IMR-90 (cell line): ENCODE data around the gene PCDHGB6. TPM values are rescaled to one million over a fixed set of nuclear protein-coding genes. Genes with fewer than 3 reads are reported as not detected.

Experiments
- ATAC-seq: fragments of 200-7000 bp; cut with Tn5 transposase; 2 replicates; pipeline ENCODE4 v1.9.1; 2020; ENCODE audit warnings: low read depth, mild to moderate bottlenecking, moderate library complexity
- BruUV-seq: library from RNA; stranded (reverse); fragments of 400-500 nt; replicated peaks from 2 replicates; lab custom pipeline; 2021; lab: Mats Ljungman, UMichigan
- CTCF ChIA-PET: fragments of 300-600 bp; formaldehyde crosslinking; extraction: SDS; loops from one replicate; lab custom pipeline; 2021; ENCODE audit warnings: antibody characterized with exemption; lab: Yijun Ruan, JAX
- POLR2A ChIA-PET: fragments of 300-600 bp; sonication (Branson Sonifier 250); formaldehyde crosslinking; loops from one replicate; lab custom pipeline; 2022; ENCODE audit warnings: antibody characterized with exemption; ENCODE audit not compliant: unreplicated experiment; lab: Charles Lee
- DNase-seq: peaks from one replicate; pipeline ENCODE4 v3.0.0; 2013
- H2AFZ ChIP-seq: replicated peaks from 2 replicates; pipeline ENCODE3; 2013; ENCODE audit warnings: low read length, mild to moderate bottlenecking; ENCODE audit not compliant: poor library complexity
- H2AK5ac ChIP-seq: 2 replicates; pipeline ENCODE4 v1.6.1; 2013; ENCODE audit warnings: low read depth, low read length, inconsistent platforms
- H2AK9ac ChIP-seq: replicated peaks from 2 replicates; pipeline ENCODE3; 2013; ENCODE audit warnings: mild to moderate bottlenecking, low read depth, low read length, moderate library complexity; ENCODE audit not compliant: poor library complexity
- H2BK120ac ChIP-seq: 2 replicates; pipeline ENCODE4 v1.6.1; 2013; ENCODE audit warnings: low read depth, low read length, inconsistent platforms
- H2BK15ac ChIP-seq: 3 replicates; pipeline ENCODE4 v1.6.1; 2013; ENCODE audit warnings: low read depth, low read length, inconsistent platforms
- H2BK20ac ChIP-seq: 2 replicates; pipeline ENCODE4 v1.6.1; 2013; ENCODE audit warnings: low read depth, mild to moderate bottlenecking, inconsistent platforms, low read length, moderate library complexity
- H2BK5ac ChIP-seq: 2 replicates; pipeline ENCODE4 v1.6.1; 2013; ENCODE audit warnings: mild to moderate bottlenecking, low read depth, low read length, inconsistent platforms; ENCODE audit not compliant: poor library complexity, severe bottlenecking
- H3K14ac ChIP-seq: replicated peaks from 2 replicates; pipeline ENCODE4 v1.6.1; 2013; ENCODE audit warnings: low read depth, low read length, inconsistent platforms
- H3K18ac ChIP-seq: 2 replicates; pipeline ENCODE4 v1.6.1; 2013; ENCODE audit warnings: low read depth, low read length, control low read depth
- H3K23ac ChIP-seq: 2 replicates; pipeline ENCODE4 v1.6.1; 2013; ENCODE audit warnings: low read depth, low read length, inconsistent platforms
- H3K27ac ChIP-seq: 2 replicates; pipeline ENCODE4 v1.5.1; 2013; ENCODE audit warnings: mild to moderate bottlenecking, control low read depth, low read length; ENCODE audit not compliant: insufficient read depth
- H3K27me3 ChIP-seq: 2 replicates; pipeline ENCODE4 v1.6.1; 2013; ENCODE audit warnings: low read length; ENCODE audit not compliant: control insufficient read depth, insufficient read depth
- H3K36me3 ChIP-seq: 2 replicates; pipeline ENCODE4 v1.6.1; 2013; ENCODE audit warnings: low read length, mixed read lengths; ENCODE audit not compliant: control insufficient read depth, insufficient read depth
- H3K4ac ChIP-seq: 2 replicates; pipeline ENCODE4 v1.6.1; 2013; ENCODE audit warnings: low read depth, low read length, inconsistent platforms
- H3K4me1 ChIP-seq: 2 replicates; pipeline ENCODE4 v1.6.1; 2013; ENCODE audit warnings: low read length, mixed read lengths; ENCODE audit not compliant: control insufficient read depth, insufficient read depth
- H3K4me2 ChIP-seq: 2 replicates; pipeline ENCODE4 v1.6.1; 2013; ENCODE audit warnings: low read depth, mild to moderate bottlenecking, control low read depth, low read length, moderate library complexity
- H3K4me3 ChIP-seq: 2 replicates; pipeline ENCODE4 v1.5.1; 2013; ENCODE audit warnings: low read depth, mild to moderate bottlenecking, control low read depth, low read length, moderate library complexity; ENCODE audit not compliant: insufficient read depth
- H3K56ac ChIP-seq: 2 replicates; pipeline ENCODE4 v1.6.1; 2013; ENCODE audit warnings: low read length, inconsistent platforms; ENCODE audit not compliant: insufficient read depth; ENCODE audit errors: extremely low read depth
- H3K79me1 ChIP-seq, 2 experiments: 2 replicates each; pipeline ENCODE4 v1.6.1; 2013; ENCODE audit warnings: low read length in 2 of 2, inconsistent platforms in 1 of 2, low read depth in 1 of 2
- H3K9ac ChIP-seq: 2 replicates; pipeline ENCODE4 v1.6.1; 2013; ENCODE audit warnings: low read depth, low read length, control low read depth
- H3K9me1 ChIP-seq: 2 replicates; pipeline ENCODE4 v1.6.1; 2013; ENCODE audit warnings: low read length, inconsistent platforms; ENCODE audit not compliant: insufficient read depth
- H3K9me3 ChIP-seq: 2 replicates; pipeline ENCODE4 v1.6.1; 2013; ENCODE audit warnings: low read length; ENCODE audit not compliant: control insufficient read depth, insufficient read depth
- H4K20me1 ChIP-seq: 2 replicates; pipeline ENCODE4 v1.6.1; 2013; ENCODE audit warnings: low read length, inconsistent platforms; ENCODE audit not compliant: insufficient read depth
- H4K5ac ChIP-seq: 2 replicates; pipeline ENCODE4 v1.6.1; 2013; ENCODE audit warnings: mild to moderate bottlenecking, low read depth, low read length, control low read depth
- H4K8ac ChIP-seq, 2 experiments: 2 replicates each; pipeline ENCODE4 v1.6.1; 2013; ENCODE audit warnings: low read depth in 2 of 2, low read length in 2 of 2, control low read depth in 1 of 2, inconsistent platforms in 1 of 2
- H4K91ac ChIP-seq: 2 replicates; pipeline ENCODE4 v1.6.1; 2013; ENCODE audit warnings: low read depth, low read length, inconsistent platforms; ENCODE audit not compliant: insufficient read depth
- BHLHE40 ChIP-seq: fragments of 150-350 bp; IDR thresholded peaks from 2 replicates; pipeline ENCODE4 v1.6.1; 2016; ENCODE audit warnings: mild to moderate bottlenecking, low read depth, low read length
- CEBPB ChIP-seq: IDR thresholded peaks from 2 replicates; pipeline ENCODE4 v1.6.1; 2012; ENCODE audit warnings: low read depth, low read length, improper control_type of control experiment
- CHD1 ChIP-seq: IDR thresholded peaks from 2 replicates; pipeline ENCODE4 v1.6.1; 2012; ENCODE audit warnings: low read depth, low read length, improper control_type of control experiment
- CTCF ChIP-seq: conservative IDR thresholded peaks from 2 replicates; pipeline ENCODE4 v1.5.1; 2012; ENCODE audit warnings: mild to moderate bottlenecking, low read depth, low read length, improper control_type of control experiment
- ELK1 ChIP-seq: fragments of 150-350 bp; IDR thresholded peaks from 2 replicates; pipeline ENCODE4 v1.6.1; 2016; ENCODE audit warnings: low read depth, mild to moderate bottlenecking, low read length, moderate library complexity, borderline replicate concordance
- FOS ChIP-seq: fragments of 150-350 bp; IDR thresholded peaks from 2 replicates; pipeline ENCODE4 v1.6.1; 2016; ENCODE audit warnings: low read depth, low read length
- MAZ ChIP-seq: IDR thresholded peaks from 2 replicates; pipeline ENCODE4 v1.6.1; 2012; ENCODE audit warnings: low read depth, mild to moderate bottlenecking, low read length, improper control_type of control experiment, moderate library complexity, borderline replicate concordance
- MXI1 ChIP-seq: IDR thresholded peaks from 2 replicates; pipeline ENCODE4 v1.6.1; 2012; ENCODE audit warnings: low read depth, mild to moderate bottlenecking, low read length, moderate library complexity, borderline replicate concordance
- NFE2L2 ChIP-seq: fragments of 150-350 bp; IDR thresholded peaks from 2 replicates; pipeline ENCODE4 v1.6.1; 2016; ENCODE audit warnings: low read depth, mild to moderate bottlenecking, low read length
- POLR2A ChIP-seq: IDR thresholded peaks from 2 replicates; pipeline ENCODE4 v1.6.1; 2012; ENCODE audit warnings: mild to moderate bottlenecking, low read depth, low read length
- RAD21 ChIP-seq: IDR thresholded peaks from 2 replicates; pipeline ENCODE4 v1.6.1; 2012; ENCODE audit warnings: low read length, improper control_type of control experiment
- RCOR1 ChIP-seq: IDR thresholded peaks from 2 replicates; pipeline ENCODE4 v1.6.1; 2012; ENCODE audit warnings: mild to moderate bottlenecking, low read length, improper control_type of control experiment; ENCODE audit not compliant: insufficient replicate concordance
- SMC3 ChIP-seq: fragments of 150-350 bp; IDR thresholded peaks from 2 replicates; pipeline ENCODE4 v1.6.1; 2016; ENCODE audit warnings: low read depth, mild to moderate bottlenecking, antibody characterized with exemption, low read length, moderate library complexity
- USF2 ChIP-seq: fragments of 150-350 bp; IDR thresholded peaks from 2 replicates; pipeline ENCODE4 v1.6.1; 2017; ENCODE audit warnings: mild to moderate bottlenecking, antibody characterized with exemption, low read length, low read depth
- WGBS, 2 experiments: methylation state at CpG; one replicate each; pipeline versions ENCODE4 v1.1.5 to v1.1.7; 2013; ENCODE audit warnings: missing lambda C conversion rate in 2 of 2; ENCODE audit not compliant: insufficient read length in 1 of 2; ENCODE audit errors: extremely low coverage in 2 of 2; 5-methylcytosine and 5-hydroxymethylcytosine counted together
- dilution Hi-C: fragments of 300-500 bp; cut with HindIII; formaldehyde crosslinking; loops from one replicate; pipeline ENCODE4 v1.14.3; 2018; ENCODE audit warnings: low sequenced_read_pairs; ENCODE audit not compliant: unreplicated experiment
- in situ Hi-C: fragments of 300-500 bp; cut with MboI; formaldehyde crosslinking; loops from 3 replicates; pipeline ENCODE4 v1.14.3; 2019; ENCODE audit warnings: low sequenced_read_pairs, inconsistent platforms, mixed read lengths
- intact Hi-C: fragments of 100-400 bp; cut with micrococcal nuclease; formaldehyde crosslinking; loops from 2 replicates; pipeline ENCODE4 v1.10.0; 2022
- polyA plus RNA-seq, 3 experiments: library from polyadenylated mRNA; depleted of rRNA; stranded (reverse); fragments of >200 nt; gene quantifications; 2 replicates each; pipeline ENCODE4 v1.2.3, GENCODE V29; 2012; ENCODE audit warnings: low replicate concordance in 1 of 3
- total RNA-seq: library from RNA; depleted of rRNA; stranded (reverse); fragments of >200 nt; gene quantifications from 2 replicates; pipeline ENCODE4 v1.2.3, GENCODE V29; 2012

The PCDHGB6 gene
- total and polyA plus RNA-seq, 2 of the 4 experiments (the other 2 are of a cell fraction), result 1.4 to 2.2 TPM

- intact Hi-C loops, result no loop called here
- DNase-seq (no peak), ATAC-seq (no peak)
- Histone ChIP-seq H3K79me1 (peaks cover 20 to 21% of the 10 kb centered on the region in 2 experiments; a peak in 3 of 4 replicates), H3K14ac (no peak overlapping the region), H2BK20ac (no peak overlapping the region), H2BK15ac (no peak overlapping the region), H3K27me3 (no peaks in the 10 kb centered on the region), H3K9me1 (no peaks in the 10 kb centered on the region), H4K8ac (no peak overlapping the region), H3K9me3 (peaks cover 55% of the 10 kb centered on the region), H3K36me3 (peaks cover 31% of the 10 kb centered on the region), H3K4me2 (no peak overlapping the region), H3K9ac (no peak overlapping the region), H3K4ac (no peak overlapping the region), H2AK9ac (no peak overlapping the region), H2BK120ac (no peak overlapping the region), H4K20me1 (no peaks in the 10 kb centered on the region), H2BK5ac (no peak overlapping the region), H2AFZ (peak overlapping the region; percentile 26), H4K5ac (no peak overlapping the region), H3K4me1 (no peaks in the 10 kb centered on the region), H4K91ac (no peak overlapping the region), H3K56ac (no peak overlapping the region), H3K18ac (no peak overlapping the region), H2AK5ac (no peak overlapping the region), H3K4me3 (peak overlapping the region; percentile 54; the same call in 1 of the 2 replicates), H3K27ac (no peak overlapping the region), H3K23ac (peak overlapping the region; percentile 21; the same call in 1 of the 2 replicates)
- 27% methylated on average over 4 of the region's 13 CpGs; no CpG with 5 or more reads in 1 of the 2 experiments for WGBS, 2 experiments
- in situ Hi-C loops, result no loop called here
- dilution Hi-C loops, result no loop called here
- TF ChIP-seq NFE2L2 (no peak), FOS (no peak), CEBPB (no peak), MXI1 (no peak), RCOR1 (no peak), ELK1 (no peak), MAZ (no peak), POLR2A (no peak), SMC3 (no peak), USF2 (no peak), BHLHE40 (no peak), CHD1 (no peak), RAD21 (no peak), CTCF (no peak)
- CTCF ChIA-PET, result interaction anchor here (0.6 to 2.2 kb wide), 12 partner anchors 9 to 146 kb away, joined by 3 to 19 read pairs (median 4); partner anchors contain the start of gene PCDHGA12
- POLR2A ChIA-PET, result no interaction called here
- no TSS peak for BruUV-seq
Measured at GRCh38 chr5:141421489-141421855, 13.7 kb downstream of the PCDHGB6 start.
